Psoas muscle (tissue), 8 donors: ENCODE measurements around the gene CRYBG1. TPM values are rescaled to one million over a fixed set of nuclear protein-coding genes. Genes with fewer than 3 reads are reported as not detected.

Experiments used
- ATAC-seq, 4 donors: fragments of 200-7000 bp; cut with Tn5 transposase; one replicate each; pipeline ENCODE4 v1.9.1; 2020; ENCODE audit warnings: moderate library complexity in 3 of 4, mild to moderate bottlenecking in 2 of 4
- DNase-seq, 2 donors: peaks; one replicate each; pipeline ENCODE4 v3.0.0-alpha.2; 2020
- H3K27ac ChIP-seq: fragments of 200-600 bp; one replicate; pipeline ENCODE4 v1.8.0; 2022
- H3K27me3 ChIP-seq, 3 donors: fragments of 200-600 bp in 1 of 3; one replicate each; pipeline versions ENCODE4 v1.6.1 to v1.8.0; 2013 to 2022; ENCODE audit warnings: low read length in 2 of 3, mild to moderate bottlenecking in 2 of 3, moderate library complexity in 1 of 3; ENCODE audit not compliant: insufficient read depth in 3 of 3
- H3K36me3 ChIP-seq, 2 donors: fragments of 200-600 bp in 1 of 2; one replicate each; pipeline versions ENCODE4 v1.6.1 to v1.8.0; 2013 to 2022; ENCODE audit warnings: low read depth in 1 of 2, mild to moderate bottlenecking in 1 of 2, moderate library complexity in 1 of 2; ENCODE audit not compliant: insufficient read depth in 1 of 2
- H3K4me1 ChIP-seq: fragments of 200-600 bp; one replicate; pipeline ENCODE4 v1.8.0; 2022
- H3K4me3 ChIP-seq: fragments of 200-600 bp; one replicate; pipeline ENCODE4 v1.8.0; 2022; ENCODE audit warnings: mild to moderate bottlenecking
- H3K9me3 ChIP-seq: fragments of 200-600 bp; one replicate; pipeline ENCODE4 v1.8.0; 2022
- CTCF ChIP-seq: fragments of 200-600 bp; IDR thresholded peaks from one replicate; pipeline ENCODE4 v1.8.0; 2022; ENCODE audit warnings: antibody characterized with exemption
- WGBS, 3 donors: extraction: QIAGEN DNeasy Blood & Tissue Kit; methylation state at CpG; one replicate each; pipeline versions ENCODE4 v1.1.6 to v1.1.7; 2013; 5-methylcytosine and 5-hydroxymethylcytosine counted together
- intact Hi-C, 2 donors: fragments of 100-400 bp; cut with DNase I; formaldehyde crosslinking; loops; one replicate each; pipeline versions ENCODE4 v1.11.0 to v1.14.2; 2022
- polyA plus RNA-seq, 3 donors: library from polyadenylated mRNA; stranded (reverse); fragments of 200-250 nt; gene quantifications; one replicate each; pipeline ENCODE4 v1.2.3, GENCODE V29; 2013
- total RNA-seq, 4 donors: library from RNA; stranded (reverse); fragmentation: NEBNext Ultra II Directional in 2 of 4; extraction: Animal tissue kit (Norgen Biotek cat#: 25700) in 2 of 4; gene quantifications; one replicate each; pipeline versions ENCODE4 v1.2.1 to v1.2.4, GENCODE V29; 2021 to 2023
- donor health status: healthy with polysubstance abuse.
- donor health status: DM: no; HTN: no; CAD: no; lungs with moderate emphysema.
- donor health status: Bipolar disorder and iron deficiency.
- donor health status: healthy.
- donor health status: DM: yes; HTN: yes; CAD: no.
- donor health status: DM: no; HTN: no; CAD: no.
- donor health status: DM: no; HTN: no; CAD: no.
- donor health status: DM: yes; HTN: yes; CAD: no.

The CRYBG1 gene
- total and polyA plus RNA-seq, 7 donors, result 0.17 to 1.6 (median 0.82) TPM

- TF ChIP-seq CTCF, result no peak
- DNase-seq, result no peak
- no peak for ATAC-seq
- Histone ChIP-seq H3K9me3 (peaks cover 3% of the 10 kb centered on the region), H3K4me3 (no peak overlapping the region), H3K27ac (no peak overlapping the region), H3K27me3 (peaks cover 0 to 6% (median 4%) of the 10 kb centered on the region in 3 donors), H3K36me3 (no peaks in the 10 kb centered on the region), H3K4me1 (no peaks in the 10 kb centered on the region)
- WGBS, 3 donors, result 47 to 72% (median 62%) methylated on average over 4 of the region's 4 CpGs
- intact Hi-C loops, result no loop called here
Observed at GRCh38 chr6:106488494-106489370, 128.2 kb downstream of the CRYBG1 start.

GRCh38 chr6:106490030-106490429 is 129.5 kb downstream of the CRYBG1 start:
- no peak for DNase-seq
- Histone ChIP-seq H3K9me3 (peaks cover 3% of the 10 kb centered on the region), H3K27ac (no peak overlapping the region), H3K27me3 (peaks cover 0 to 6% (median 4%) of the 10 kb centered on the region in 3 donors), H3K4me3 (no peak overlapping the region), H3K36me3 (no peaks in the 10 kb centered on the region), H3K4me1 (no peaks in the 10 kb centered on the region)
- no peak for TF ChIP-seq CTCF
- intact Hi-C loops, result loop anchor here in 1 of 2 donors (2.0 kb wide), 1 partner anchor 43 kb away; no protein-coding TSS in a partner anchor
- no peak for ATAC-seq
- WGBS, 3 donors, result 87 to 97% (median 88%) methylated on average over 1 of the region's 1 CpG

DNA sequence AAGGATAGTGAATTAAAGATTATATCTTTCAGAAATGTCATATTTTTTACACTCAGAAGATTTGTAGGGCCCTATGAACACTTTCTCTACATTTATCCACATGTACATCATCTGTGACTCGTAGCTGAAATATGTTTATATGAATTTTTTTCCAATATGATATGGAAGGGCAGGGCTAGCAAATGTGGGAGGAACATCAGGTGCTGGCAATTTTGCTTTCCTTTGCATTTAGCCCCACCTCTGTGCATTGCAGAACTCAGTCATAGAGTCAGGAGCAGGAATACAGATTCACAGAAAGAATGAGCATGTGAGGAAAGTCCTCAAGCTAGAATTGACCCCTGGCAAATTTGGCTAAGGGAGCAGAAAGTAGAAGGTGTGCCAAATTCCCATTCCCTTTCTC is 129.9 kb downstream of the CRYBG1 start:
- intact Hi-C loops, result loop anchor here in 1 of 2 donors (2.0 kb wide), 1 partner anchor 44 kb away; no protein-coding TSS in a partner anchor
- peaks cover 0 to 6% (median 4%) of the 10 kb centered on the region in 3 donors for H3K27me3 ChIP-seq
- ATAC-seq (no peak), DNase-seq (no peak)
- no peak overlapping the region for H3K27ac ChIP-seq
- H3K4me1 ChIP-seq, result no peaks in the 10 kb centered on the region
- peaks cover 3% of the 10 kb centered on the region for H3K9me3 ChIP-seq
- WGBS, 3 donors, result 53 to 79% (median 57%) methylated on average over 1 of the region's 1 CpG
- no peak overlapping the region for H3K4me3 ChIP-seq
- no peaks in the 10 kb centered on the region for H3K36me3 ChIP-seq
- no peak for TF ChIP-seq CTCF

GRCh38 chr6:106490974-106491373 is 130.5 kb downstream of the CRYBG1 start:
- intact Hi-C loops, result loop anchor here in 1 of 2 donors (2.0 kb wide), 1 partner anchor 44 kb away; no protein-coding TSS in a partner anchor
- 77 to 83% (median 81%) methylated on average over 3 of the region's 3 CpGs for WGBS, 3 donors
- no peak for TF ChIP-seq CTCF

More at GRCh38 chr6:106490974-106491373, 130.5 kb downstream of the CRYBG1 start:
- no peak for ATAC-seq
- Histone ChIP-seq H3K36me3 (no peaks in the 10 kb centered on the region), H3K27ac (no peak overlapping the region), H3K27me3 (peaks cover 0 to 6% (median 4%) of the 10 kb centered on the region in 3 donors), H3K9me3 (peaks cover 3% of the 10 kb centered on the region), H3K4me1 (no peaks in the 10 kb centered on the region), H3K4me3 (no peak overlapping the region)
- DNase-seq, result no peak
